ENCODE data around the gene TRPV6. TPM values are rescaled to one million over a fixed set of nuclear protein-coding genes. Genes with fewer than 3 reads are reported as not detected.

Gene TRPV6
- total RNA-seq, 1 donor from 2014 or later, result 7.6 TPM

DNA sequence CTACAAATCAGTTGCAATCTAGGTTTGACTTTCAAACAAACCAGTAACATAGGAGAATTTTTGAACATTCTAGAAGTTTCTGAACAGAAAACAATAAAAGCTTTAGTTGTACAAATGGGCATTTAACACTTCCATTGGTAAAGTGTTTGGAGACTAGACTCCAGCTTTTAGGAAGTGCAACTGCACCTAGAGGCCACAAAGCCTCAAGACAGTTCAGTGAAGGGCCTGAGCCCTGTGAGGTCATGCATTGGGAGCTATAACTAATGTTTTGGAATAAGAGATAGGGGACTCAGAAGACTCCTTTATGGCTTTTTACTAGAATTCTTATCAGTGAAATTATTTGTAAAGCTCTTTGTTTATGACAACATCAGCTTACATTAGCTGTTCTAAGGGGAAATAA lies 33.6 kb downstream of the TRPV6 start:
- Histone ChIP-seq H3K36me3 (ENCODE audit: control insufficient read depth, insufficient read depth, low read length) (no peaks in the 10 kb centered on the region), H3K27me3 (ENCODE audit: control insufficient read depth, insufficient read depth, low read length) (peaks cover 5% of the 10 kb centered on the region), H3K4me3 (ENCODE audit: low read depth, low read length) (no peak overlapping the region)
- DNase-seq (ENCODE audit: low read depth), result no peak
- TF ChIP-seq, protein P1, sequence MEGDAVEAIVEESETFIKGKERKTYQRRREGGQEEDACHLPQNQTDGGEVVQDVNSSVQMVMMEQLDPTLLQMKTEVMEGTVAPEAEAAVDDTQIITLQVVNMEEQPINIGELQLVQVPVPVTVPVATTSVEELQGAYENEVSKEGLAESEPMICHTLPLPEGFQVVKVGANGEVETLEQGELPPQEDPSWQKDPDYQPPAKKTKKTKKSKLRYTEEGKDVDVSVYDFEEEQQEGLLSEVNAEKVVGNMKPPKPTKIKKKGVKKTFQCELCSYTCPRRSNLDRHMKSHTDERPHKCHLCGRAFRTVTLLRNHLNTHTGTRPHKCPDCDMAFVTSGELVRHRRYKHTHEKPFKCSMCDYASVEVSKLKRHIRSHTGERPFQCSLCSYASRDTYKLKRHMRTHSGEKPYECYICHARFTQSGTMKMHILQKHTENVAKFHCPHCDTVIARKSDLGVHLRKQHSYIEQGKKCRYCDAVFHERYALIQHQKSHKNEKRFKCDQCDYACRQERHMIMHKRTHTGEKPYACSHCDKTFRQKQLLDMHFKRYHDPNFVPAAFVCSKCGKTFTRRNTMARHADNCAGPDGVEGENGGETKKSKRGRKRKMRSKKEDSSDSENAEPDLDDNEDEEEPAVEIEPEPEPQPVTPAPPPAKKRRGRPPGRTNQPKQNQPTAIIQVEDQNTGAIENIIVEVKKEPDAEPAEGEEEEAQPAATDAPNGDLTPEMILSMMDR (IDR thresholded peaks at IDR 0.05; ENCODE audit: insufficient read depth, low read length, poor library complexity, severe bottlenecking), result no peak

- Histone ChIP-seq H3K36me3 (ENCODE audit: control insufficient read depth, insufficient read depth, low read length) (no peaks in the 10 kb centered on the region), H3K4me3 (ENCODE audit: low read depth, low read length) (no peak overlapping the region), H3K27me3 (ENCODE audit: control insufficient read depth, insufficient read depth, low read length) (peaks cover 5% of the 10 kb centered on the region)
- TF ChIP-seq, protein P1 (IDR thresholded peaks at IDR 0.05; ENCODE audit: insufficient read depth, low read length, poor library complexity, severe bottlenecking), result no peak
- no peak for DNase-seq (ENCODE audit: low read depth)
Observed at GRCh38 chr7:142851269-142851668, 34.3 kb downstream of the TRPV6 start.

DNA sequence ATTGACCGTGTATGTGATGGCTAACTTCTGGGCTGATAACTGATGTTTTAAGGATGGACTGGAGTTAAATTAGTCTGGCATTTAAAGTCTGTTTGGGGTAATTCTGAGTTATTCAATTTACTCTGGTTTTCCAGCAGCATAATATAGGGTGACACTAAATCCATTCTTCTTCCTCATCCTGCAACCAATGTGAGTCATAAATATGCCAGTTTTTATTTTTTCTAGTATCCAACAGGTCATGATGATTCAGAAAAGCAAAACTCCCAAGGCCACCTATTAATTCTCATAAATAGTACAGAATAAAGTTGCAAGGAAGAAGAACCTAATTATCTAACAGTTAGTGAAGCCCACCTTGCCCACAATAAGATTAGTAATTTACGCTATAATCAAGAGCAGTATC lies 38.2 kb downstream of the TRPV6 start:
- Histone ChIP-seq H3K27me3 (ENCODE audit: control insufficient read depth, insufficient read depth, low read length) (no peaks in the 10 kb centered on the region), H3K36me3 (ENCODE audit: control insufficient read depth, insufficient read depth, low read length) (no peaks in the 10 kb centered on the region), H3K4me3 (ENCODE audit: low read depth, low read length) (no peak overlapping the region)
- TF ChIP-seq, protein P1 (IDR thresholded peaks at IDR 0.05; ENCODE audit: insufficient read depth, low read length, poor library complexity, severe bottlenecking), result no peak
- DNase-seq (ENCODE audit: low read depth), result no peak

GRCh38 chr7:142842251-142842766 lies 43.2 kb downstream of the TRPV6 start:
- DNase-seq (ENCODE audit: low read depth), result no peak
- TF ChIP-seq, protein P1 (IDR thresholded peaks at IDR 0.05; ENCODE audit: insufficient read depth, low read length, poor library complexity, severe bottlenecking), result no peak
- no peaks in the 10 kb centered on the region for H3K36me3 ChIP-seq (ENCODE audit: control insufficient read depth, insufficient read depth, low read length)

DNA sequence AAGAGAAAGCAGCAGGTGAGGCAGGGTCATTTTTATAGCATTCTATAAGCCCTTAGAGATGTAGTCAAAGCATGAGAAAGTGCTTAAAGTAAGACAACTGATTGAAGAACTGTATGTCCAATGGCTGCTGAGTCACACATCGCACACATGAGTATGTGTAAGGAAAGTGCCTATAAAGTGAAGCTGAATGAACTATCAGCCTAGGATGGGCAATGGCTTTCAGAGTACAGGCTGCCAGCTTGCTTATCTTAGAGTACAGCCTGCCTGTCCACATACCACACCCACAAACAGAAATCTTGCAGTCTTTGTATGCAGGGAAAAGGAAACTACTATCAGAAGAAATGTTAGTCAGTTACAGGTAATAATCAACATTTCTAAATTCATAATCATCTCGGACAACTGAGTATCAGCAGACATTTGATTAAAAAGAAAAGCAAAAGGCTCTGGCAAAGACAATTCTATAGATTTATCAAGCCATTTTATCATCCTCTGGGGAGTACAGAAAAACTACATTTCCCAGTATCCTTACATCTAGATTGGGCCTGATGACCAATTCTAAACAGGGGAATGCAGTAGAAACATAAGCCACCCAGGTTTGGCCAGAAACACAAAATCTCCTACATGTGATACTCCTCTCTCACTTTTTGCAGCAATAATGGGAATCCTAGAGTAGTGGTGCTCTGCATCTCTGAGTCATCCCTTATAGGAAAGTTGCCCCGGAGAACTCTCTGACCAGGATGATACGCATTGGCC lies 46.9 kb downstream of the TRPV6 start:
- Histone ChIP-seq H3K27me3 (ENCODE audit: control insufficient read depth, insufficient read depth, low read length) (no peaks in the 10 kb centered on the region), H3K4me3 (ENCODE audit: low read depth, low read length) (no peak overlapping the region), H3K36me3 (ENCODE audit: control insufficient read depth, insufficient read depth, low read length) (no peaks in the 10 kb centered on the region)
- TF ChIP-seq, protein P1 (IDR thresholded peaks at IDR 0.05; ENCODE audit: insufficient read depth, low read length, poor library complexity, severe bottlenecking), result no peak
- DNase-seq (ENCODE audit: low read depth), result no peak

More at GRCh38 chr7:142842251-142842766, 43.2 kb downstream of the TRPV6 start:
- H3K4me3 ChIP-seq (ENCODE audit: low read depth, low read length), result no peak overlapping the region
- no peaks in the 10 kb centered on the region for H3K27me3 ChIP-seq (ENCODE audit: control insufficient read depth, insufficient read depth, low read length)
